Erythroblast (primary cell): ENCODE data around the gene CASTOR2.
"Not testable (repeated sequence)": the region's sequence is repeated elsewhere in the genome, so short reads cannot be mapped to it uniquely, and the experiment has no call there.

Source experiments
- DNase-seq, 2 experiments: peaks; one replicate each; lab custom pipeline; 2025; lab: John Stamatoyannopoulos, UW

CASTOR2 gene

GRCh38 chr7:74964511-74965119 is at the start of gene CASTOR2:
Gene CASTOR2, plus strand, starts transcription at chr7:74964705. Its CDS starts 281 bp downstream, at chr7:74964986.
- DNase-seq = peak; percentile 68 to 73

- DNase-seq = not testable (repeated sequence)
These were observed 42.1 kb upstream of the CASTOR2 start for GRCh38 chr7:74922321-74922890.

GRCh38 chr7:74923644-74924043 is 40.9 kb upstream of the CASTOR2 start:
- not testable (repeated sequence) for DNase-seq

GRCh38 chr7:74926968-74927367 is 37.5 kb upstream of the CASTOR2 start:
- DNase-seq = not testable (repeated sequence)

GRCh38 chr7:74931563-74932328 is 32.8 kb upstream of the CASTOR2 start:
- not testable (repeated sequence) for DNase-seq

GRCh38 chr7:74939429-74939828 is 25.1 kb upstream of the CASTOR2 start:
- not testable (repeated sequence) for DNase-seq

- not testable (repeated sequence) for DNase-seq
These were observed 23.0 kb upstream of the CASTOR2 start for GRCh38 chr7:74941302-74942069.

GRCh38 chr7:74943923-74944322 is 20.6 kb upstream of the CASTOR2 start:
- DNase-seq = not testable (repeated sequence)

GRCh38 chr7:74947741-74948140 is 16.8 kb upstream of the CASTOR2 start:
- not testable (repeated sequence) for DNase-seq

GRCh38 chr7:74953774-74954173 is 10.7 kb upstream of the CASTOR2 start:
- DNase-seq = not testable (repeated sequence)

- not testable (repeated sequence) for DNase-seq
These were observed 6.2 kb upstream of the CASTOR2 start for GRCh38 chr7:74958328-74958727.

- not testable (repeated sequence) for DNase-seq
These were observed 598 bp upstream of the CASTOR2 start for GRCh38 chr7:74963704-74964510.

GRCh38 chr7:74966208-74966854 is 1.8 kb downstream of the CASTOR2 start:
- DNase-seq = not testable (repeated sequence)

- DNase-seq = not testable (repeated sequence)
These were observed 2.4 kb downstream of the CASTOR2 start for GRCh38 chr7:74966909-74967308.

GRCh38 chr7:74971431-74971830 is 6.9 kb downstream of the CASTOR2 start:
- DNase-seq = not testable (repeated sequence)

GRCh38 chr7:74972377-74972776 is 7.9 kb downstream of the CASTOR2 start:
- not testable (repeated sequence) for DNase-seq

- DNase-seq = not testable (repeated sequence)
These were observed 11.5 kb downstream of the CASTOR2 start for GRCh38 chr7:74975959-74976358.

- not testable (repeated sequence) for DNase-seq
These were observed 13.0 kb downstream of the CASTOR2 start for GRCh38 chr7:74977523-74977922.

GRCh38 chr7:74988436-74988835 is 23.9 kb downstream of the CASTOR2 start:
- DNase-seq = not testable (repeated sequence)
